Fibroblast of skin of right quadriceps (primary cell): ENCODE data around the gene PRDM5.
"Not testable (repeated sequence)": the region's sequence is repeated elsewhere in the genome, so short reads cannot be mapped to it uniquely, and the experiment has no call there.

Source experiments
- DNase-seq: peaks from one replicate; pipeline ENCODE4 v3.0.0-alpha.2; 2013

Gene PRDM5

GRCh38 chr4:120815361-120815760 lies 107.2 kb downstream of the PRDM5 start:
- no peak for DNase-seq

DNA sequence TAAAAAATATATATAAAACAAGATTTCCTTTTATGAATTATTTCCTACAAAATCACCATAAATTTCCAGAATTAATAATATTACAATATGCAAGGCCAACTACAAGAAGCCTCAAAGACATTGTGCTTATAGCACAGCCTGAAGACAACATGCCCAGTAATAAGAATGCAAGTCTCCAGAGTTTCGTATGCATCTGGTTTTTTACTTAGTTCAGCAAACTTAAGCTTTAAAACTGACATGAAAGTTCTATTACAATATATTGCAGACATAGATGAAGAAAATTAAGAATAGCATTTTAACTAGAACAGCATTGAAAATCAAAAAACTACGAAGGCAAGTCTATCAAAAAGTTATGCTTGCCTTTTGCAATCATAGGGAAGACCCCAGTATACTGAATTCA lies 107.6 kb downstream of the PRDM5 start:
- no peak for DNase-seq

DNA sequence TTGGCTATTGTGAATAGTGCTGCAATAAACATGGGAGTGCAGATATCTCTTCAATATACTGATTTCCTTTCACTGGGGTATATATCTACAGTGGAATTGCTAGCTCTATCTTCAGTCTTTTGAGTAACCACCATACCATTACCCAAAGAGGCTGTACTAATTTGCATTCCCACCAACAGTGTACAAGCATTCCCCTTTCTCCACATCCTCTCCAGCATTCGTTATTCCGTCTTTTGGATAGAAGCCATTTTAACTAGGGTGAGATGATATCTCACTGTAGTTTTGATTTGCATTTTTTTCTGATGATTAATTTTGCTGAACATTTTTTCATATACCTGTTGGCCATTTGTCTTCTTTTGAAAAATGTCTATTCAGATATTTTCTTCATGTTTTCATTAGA lies 110.3 kb downstream of the PRDM5 start:
- DNase-seq = no peak

DNA sequence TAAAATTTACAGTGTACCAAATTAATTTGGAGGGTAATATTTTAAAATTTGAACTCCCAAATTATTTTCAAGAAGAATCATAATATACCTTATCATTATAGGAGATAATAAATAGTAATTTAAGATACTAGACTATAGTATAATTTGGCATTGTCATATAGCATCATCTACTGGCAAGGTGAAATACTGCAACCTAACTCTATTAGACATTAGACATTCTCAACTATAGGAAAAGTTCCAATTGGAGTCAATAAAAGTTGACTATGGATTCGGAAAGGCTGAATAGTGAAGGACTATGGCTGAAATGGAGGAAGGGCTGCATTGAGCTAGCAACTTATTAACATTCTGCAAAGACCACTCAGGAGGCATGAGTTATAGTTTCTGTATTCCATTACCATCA lies 113.0 kb downstream of the PRDM5 start:
- DNase-seq = no peak

DNA sequence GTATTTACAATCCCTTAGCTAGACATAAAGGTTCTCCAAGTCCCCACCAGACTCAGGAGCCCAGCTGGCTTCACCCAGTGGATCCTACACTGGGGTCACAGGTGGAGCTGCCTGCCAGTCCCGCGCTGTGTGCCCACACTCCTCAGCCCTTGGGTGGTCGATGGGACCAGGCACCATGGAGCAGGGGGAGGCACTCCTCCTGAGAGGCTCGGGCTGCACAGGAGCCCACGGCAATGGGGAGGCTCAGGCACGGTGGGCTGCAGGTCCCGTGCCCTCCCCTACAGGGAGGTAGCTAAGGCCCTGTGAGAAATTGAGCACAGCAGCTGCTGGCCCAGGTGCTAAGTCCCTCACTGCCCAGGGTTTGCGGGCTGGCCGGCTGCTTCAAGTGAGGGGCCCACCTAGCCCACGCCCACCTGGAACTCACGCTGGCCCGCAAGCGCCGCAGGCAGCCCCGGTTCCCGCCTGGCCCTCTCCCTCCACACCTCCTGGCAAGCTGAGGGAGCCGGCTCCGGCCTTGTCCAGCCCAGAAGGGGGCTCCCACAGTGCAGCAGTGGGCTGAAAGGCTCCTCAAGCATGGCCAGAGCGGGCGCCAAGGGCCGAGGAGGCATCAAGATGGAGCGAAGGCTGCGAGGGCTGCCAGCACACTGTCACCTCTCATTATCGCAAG lies 113.9 kb downstream of the PRDM5 start:
- no peak for DNase-seq

GRCh38 chr4:120801137-120801758 lies 121.3 kb downstream of the PRDM5 start:
- DNase-seq = peak; percentile 60

GRCh38 chr4:120798570-120798969 lies 124.0 kb downstream of the PRDM5 start:
- no peak for DNase-seq

DNA sequence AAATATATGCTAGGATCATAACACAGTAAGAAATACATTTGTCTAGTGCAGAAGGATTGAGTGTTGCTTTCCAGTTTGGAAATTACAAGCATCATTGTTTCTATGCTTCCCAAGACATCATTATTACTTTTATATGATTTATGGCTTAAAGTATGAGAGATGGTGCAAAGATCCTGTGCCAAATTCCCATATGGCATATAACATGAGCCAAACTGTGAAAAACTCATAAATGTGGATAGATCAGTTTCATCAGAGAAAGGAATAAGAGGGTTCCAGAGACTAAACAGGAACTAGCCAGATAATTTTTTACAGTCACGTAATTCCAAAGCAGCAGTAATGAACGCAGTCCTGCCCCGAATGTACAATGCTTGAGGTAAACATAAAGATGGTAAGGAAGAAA lies 126.3 kb downstream of the PRDM5 start:
- no peak for DNase-seq

- no peak for DNase-seq
Measured at GRCh38 chr4:120785202-120785601, 137.3 kb downstream of the PRDM5 start.

DNA sequence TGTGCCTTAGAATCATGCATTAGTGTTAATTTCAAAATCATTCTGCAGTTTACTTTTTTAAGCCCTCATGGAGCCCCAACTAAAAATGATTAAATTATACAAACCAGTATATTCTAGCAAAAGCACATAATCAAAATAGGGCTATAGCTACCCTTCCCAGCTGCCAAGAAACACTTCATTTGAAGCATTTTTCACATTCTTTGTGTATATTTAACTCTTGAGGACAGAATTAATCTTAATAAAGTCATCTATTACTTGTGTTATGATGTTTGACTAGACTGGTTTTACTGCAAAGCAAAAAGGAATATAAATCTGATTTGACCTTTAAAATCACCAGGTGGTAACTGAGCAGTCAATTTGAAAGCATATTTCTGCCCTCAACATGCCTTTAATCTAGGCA lies 145.1 kb downstream of the PRDM5 start:
- DNase-seq = no peak

- DNase-seq = no peak
Measured at GRCh38 chr4:120775431-120775830, 147.1 kb downstream of the PRDM5 start.

- no peak for DNase-seq
Measured at GRCh38 chr4:120773641-120774040, 148.9 kb downstream of the PRDM5 start.

- DNase-seq = no peak
Measured at GRCh38 chr4:120771907-120772306, 150.6 kb downstream of the PRDM5 start.

GRCh38 chr4:120770897-120771296 lies 151.6 kb downstream of the PRDM5 start:
- DNase-seq = no peak

DNA sequence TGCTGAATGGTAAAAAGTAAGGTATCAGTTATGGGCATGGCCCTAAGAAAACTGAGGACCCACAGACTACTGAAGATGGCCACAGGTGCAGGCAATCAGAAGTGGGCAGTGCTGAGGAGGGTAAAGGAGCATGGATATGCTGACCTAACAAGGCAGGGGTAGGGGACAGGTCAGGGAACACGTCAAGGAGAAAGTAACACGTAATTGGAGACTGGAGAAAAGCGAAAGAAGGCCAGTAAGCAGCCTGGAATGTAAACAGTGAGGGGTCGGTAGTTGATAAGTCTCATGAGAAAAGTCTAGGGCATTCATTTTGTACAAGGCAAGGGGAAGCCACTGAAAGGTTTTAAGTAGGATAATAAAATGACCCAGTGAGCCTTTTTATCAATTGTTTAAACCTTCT lies 153.3 kb downstream of the PRDM5 start:
- DNase-seq = peak; percentile 80

GRCh38 chr4:120765260-120765680 lies 157.3 kb downstream of the PRDM5 start:
- DNase-seq = no peak

DNA sequence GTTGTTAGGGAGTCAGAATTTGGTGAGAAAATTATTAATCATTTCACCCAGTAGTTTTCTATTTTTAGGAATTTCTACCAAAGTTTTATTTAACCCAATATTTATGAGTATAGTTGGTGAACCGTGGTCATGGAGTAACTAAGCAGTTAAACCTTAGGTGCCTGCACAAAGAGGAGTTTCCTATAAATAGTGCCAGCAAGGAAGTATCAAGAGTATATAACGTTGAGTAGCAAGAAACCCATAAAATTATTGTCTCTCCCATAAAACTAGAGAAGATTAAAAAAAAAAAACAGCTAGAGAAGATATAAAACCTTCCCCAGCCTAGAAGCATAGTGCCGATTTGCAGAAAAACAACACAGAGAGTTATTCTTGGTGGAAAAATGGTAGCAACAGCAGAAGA lies 158.9 kb downstream of the PRDM5 start:
- no peak for DNase-seq

- no peak for DNase-seq
Measured at GRCh38 chr4:120761070-120761469, 161.5 kb downstream of the PRDM5 start.

DNA sequence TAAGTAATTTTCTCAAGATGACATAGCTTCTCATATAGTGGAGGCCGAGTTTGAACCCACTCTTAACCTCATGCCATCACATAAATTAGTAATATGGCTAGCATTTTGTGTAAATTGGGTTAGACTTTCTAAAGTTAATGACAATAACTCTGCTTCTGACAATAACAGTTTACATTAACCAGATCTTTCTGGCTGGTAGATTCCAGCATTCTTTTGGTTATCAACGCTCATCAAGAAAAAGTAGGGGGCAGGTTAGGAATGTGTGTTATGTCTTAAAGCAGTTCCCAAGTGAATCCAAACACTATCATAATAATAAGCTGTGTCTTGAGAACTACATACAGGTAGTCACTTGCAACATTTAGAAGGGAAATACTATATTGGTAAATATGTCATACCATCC lies 162.5 kb downstream of the PRDM5 start:
- DNase-seq = peak; percentile 9

DNA sequence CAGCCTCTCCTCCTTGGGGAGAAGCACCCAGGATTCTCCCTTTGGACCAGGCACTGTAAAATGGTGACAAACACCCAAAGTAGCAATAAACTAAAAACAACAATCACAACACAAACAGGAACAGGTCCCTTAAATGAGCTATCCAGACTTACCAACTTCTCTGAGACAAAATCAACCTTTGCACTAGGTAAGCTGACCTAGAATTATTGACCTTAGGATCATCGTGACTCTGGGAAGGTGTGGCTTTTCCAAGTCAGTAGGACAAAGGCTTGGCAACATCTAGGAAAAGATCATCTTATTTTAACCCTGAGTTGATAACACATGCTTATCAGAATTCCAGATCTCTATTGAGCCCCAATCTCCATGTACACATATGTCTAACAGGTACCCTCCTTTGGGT lies 166.7 kb downstream of the PRDM5 start:
- no peak for DNase-seq

DNA sequence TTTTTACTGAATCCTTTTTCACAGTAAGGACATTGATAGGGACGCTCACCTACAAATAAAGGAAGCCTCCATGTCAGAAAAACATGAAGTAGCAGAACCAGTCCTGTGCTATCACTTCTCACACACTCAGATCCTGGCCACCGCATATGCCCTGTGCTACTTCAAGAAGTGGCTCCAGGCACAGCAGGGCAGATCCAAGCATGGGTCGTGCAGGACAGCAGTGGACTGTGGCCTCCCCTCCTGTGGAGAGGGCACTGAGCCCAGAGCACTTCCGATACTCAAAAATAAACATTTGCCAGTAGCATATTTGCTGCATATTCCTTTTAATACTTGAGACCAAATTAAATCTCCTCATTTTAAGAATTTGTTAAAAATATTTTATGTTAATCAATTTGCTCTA lies 167.9 kb downstream of the PRDM5 start:
- no peak for DNase-seq

DNA sequence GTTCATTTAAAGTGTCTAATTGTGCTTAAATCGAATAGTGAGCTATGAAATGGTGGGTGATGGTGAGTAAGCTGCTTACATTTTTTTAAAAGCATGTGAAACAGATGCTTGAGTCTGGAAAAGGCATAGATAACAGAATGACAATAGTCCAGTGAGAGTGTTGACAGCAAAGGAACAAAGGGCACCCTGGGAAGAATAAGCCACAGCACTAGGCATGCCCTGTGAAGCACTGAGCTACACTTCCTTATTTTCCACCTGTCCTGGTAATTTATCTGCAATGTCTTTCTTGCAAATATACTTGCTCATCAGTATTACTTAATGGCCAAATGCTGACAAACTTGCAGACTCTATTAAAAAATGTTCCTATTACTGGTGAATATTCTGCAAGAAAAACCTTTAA lies 168.7 kb downstream of the PRDM5 start:
- DNase-seq = no peak

DNA sequence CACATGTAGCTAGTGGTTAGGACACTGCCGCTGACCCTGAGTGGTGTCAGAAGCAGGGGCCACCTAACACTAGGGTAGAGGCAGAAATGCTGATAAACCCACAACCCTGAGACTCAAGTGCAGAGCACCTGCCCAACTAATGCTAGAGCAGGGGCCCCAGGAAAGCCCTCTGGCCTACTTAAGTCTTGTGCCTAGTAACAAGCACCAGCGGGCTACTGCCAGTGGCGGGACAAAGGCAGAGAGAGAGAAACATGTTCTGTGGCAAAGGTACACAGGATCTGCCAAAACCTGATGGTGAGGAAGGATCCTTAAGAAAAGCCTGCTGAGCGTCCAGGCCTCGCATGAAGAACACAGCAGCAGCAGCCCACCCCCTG lies 172.4 kb downstream of the PRDM5 start:
- DNase-seq = no peak

DNA sequence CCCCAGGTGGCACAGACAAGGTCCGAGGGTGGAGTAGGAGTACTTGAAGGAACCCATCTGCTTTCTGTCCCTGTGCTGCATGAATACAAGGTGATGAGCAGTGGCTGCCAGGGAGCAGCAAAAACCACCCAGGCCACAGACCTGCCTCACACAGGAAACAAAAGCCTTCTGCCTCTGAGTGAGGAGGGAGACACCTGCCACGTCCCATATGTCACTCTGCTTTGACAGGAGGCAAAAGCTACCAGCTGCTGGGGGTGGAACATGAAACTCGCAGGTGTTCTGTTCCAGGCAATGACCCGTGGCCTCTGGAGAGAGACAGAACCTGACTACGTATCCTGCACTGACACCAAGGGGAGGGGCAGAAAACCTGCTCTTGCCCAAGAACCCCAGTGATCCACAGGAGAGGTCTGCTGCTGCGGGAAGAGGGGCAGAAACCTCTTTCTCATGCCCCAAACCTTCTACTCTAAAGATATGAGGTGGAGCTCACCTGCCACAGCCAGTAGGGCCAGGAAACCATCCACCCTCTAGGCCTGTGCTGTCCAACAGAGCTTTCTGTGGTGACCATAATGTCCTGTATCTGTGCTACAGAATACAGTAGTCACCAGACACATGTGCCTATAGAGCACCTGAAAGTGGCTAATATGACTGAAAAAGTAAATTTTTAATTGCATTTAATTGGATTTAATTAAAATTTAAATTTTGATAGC lies 172.9 kb downstream of the PRDM5 start:
- no peak for DNase-seq

GRCh38 chr4:120741636-120742035 lies 180.9 kb downstream of the PRDM5 start:
- DNase-seq = not testable (repeated sequence)
